ENCODE data around the gene TRIM46.
"Not testable (repeated sequence)": the region's sequence is repeated elsewhere in the genome, so short reads cannot be mapped to it uniquely, and the experiment has no call there.

The TRIM46 gene

DNA sequence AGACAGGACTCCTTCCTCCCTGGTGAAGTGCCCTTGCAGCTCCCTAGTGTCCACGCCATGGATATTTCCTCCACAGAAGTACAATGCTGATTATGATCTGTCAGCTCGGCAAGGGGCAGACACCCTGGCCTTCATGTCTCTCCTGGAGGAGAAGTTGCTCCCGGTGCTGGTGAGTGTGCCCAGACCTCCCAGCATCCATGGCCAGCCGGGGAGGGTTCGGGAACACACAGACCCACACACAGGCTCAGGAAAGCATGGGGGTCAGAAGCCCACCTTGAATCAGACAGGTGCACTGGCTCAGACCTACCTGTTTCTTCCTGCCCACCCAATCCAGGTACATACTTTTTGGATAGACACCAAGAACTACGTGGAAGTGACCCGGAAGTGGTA is 38.4 kb downstream of the TRIM46 start:
- H3K9me3 ChIP-seq (ENCODE audit: control insufficient read depth in 2 of 2, low read length in 2 of 2); H3K27ac ChIP-seq (ENCODE audit: low read depth in 2 of 2, low read length in 2 of 2); H3K9ac ChIP-seq (ENCODE audit: low read depth in 1 of 2, low read length in 2 of 2); H3K4me3 ChIP-seq (ENCODE audit: low read length in 2 of 2); H3K27me3 ChIP-seq (ENCODE audit: control insufficient read depth in 2 of 2, insufficient read depth in 2 of 2, low read length in 2 of 2); H3K36me3 ChIP-seq (ENCODE audit: control insufficient read depth in 2 of 2, insufficient read depth in 2 of 2, low read length in 2 of 2): not testable (repeated sequence)
- H3K4me1 ChIP-seq (ENCODE audit: control insufficient read depth in 2 of 2, insufficient read depth in 2 of 2, low read length in 2 of 2): peaks cover 17 to 21% of the 10 kb centered on the region in 2 donors

DNA sequence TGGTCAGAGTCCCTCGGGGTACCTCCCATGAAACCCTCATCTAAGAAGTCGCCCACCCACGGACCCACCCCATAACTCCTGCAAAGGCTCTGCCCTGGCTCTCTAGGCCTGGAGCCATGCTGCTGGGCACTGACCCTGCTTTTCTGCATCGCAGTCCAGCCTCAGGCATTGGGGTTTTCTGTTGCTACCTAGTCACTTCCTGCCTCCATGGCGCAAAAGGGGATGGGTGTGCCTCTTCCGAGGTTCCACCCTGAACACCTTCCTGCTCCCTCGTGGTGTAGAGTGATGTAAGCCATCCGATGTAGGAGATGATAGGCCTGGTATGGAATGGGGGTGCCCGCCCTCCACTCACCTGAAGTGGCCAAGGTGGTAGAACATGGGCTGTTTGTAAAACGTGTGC is 41.1 kb downstream of the TRIM46 start:
- not testable (repeated sequence) for H3K27me3 ChIP-seq (ENCODE audit: control insufficient read depth in 2 of 2, insufficient read depth in 2 of 2, low read length in 2 of 2); H3K9ac ChIP-seq (ENCODE audit: low read depth in 1 of 2, low read length in 2 of 2); H3K9me3 ChIP-seq (ENCODE audit: control insufficient read depth in 2 of 2, low read length in 2 of 2); H3K27ac ChIP-seq (ENCODE audit: low read depth in 2 of 2, low read length in 2 of 2); H3K4me1 ChIP-seq (ENCODE audit: control insufficient read depth in 2 of 2, insufficient read depth in 2 of 2, low read length in 2 of 2); H3K36me3 ChIP-seq (ENCODE audit: control insufficient read depth in 2 of 2, insufficient read depth in 2 of 2, low read length in 2 of 2); H3K4me3 ChIP-seq (ENCODE audit: low read length in 2 of 2)

GRCh38 chr1:155218854-155219591 is 45.4 kb downstream of the TRIM46 start:
- H3K4me3 ChIP-seq (ENCODE audit: low read length in 2 of 2): peak overlapping the region in 1 of 2 donors; percentile 48
- peaks cover 15 to 22% of the 10 kb centered on the region in 2 donors for H3K4me1 ChIP-seq (ENCODE audit: control insufficient read depth in 2 of 2, insufficient read depth in 2 of 2, low read length in 2 of 2)
- no peaks in the 10 kb centered on the region for H3K9me3 ChIP-seq (ENCODE audit: control insufficient read depth in 2 of 2, low read length in 2 of 2)
- no peaks in the 10 kb centered on the region for H3K27me3 ChIP-seq (ENCODE audit: control insufficient read depth in 2 of 2, insufficient read depth in 2 of 2, low read length in 2 of 2)
- peaks cover 0 to 5% of the 10 kb centered on the region in 2 donors for H3K36me3 ChIP-seq (ENCODE audit: control insufficient read depth in 2 of 2, insufficient read depth in 2 of 2, low read length in 2 of 2)
- no peak overlapping the region for H3K9ac ChIP-seq (ENCODE audit: low read depth in 1 of 2, low read length in 2 of 2)
- peak overlapping the region; percentile 86 to 87 for H3K27ac ChIP-seq (ENCODE audit: low read depth in 2 of 2, low read length in 2 of 2)

DNA sequence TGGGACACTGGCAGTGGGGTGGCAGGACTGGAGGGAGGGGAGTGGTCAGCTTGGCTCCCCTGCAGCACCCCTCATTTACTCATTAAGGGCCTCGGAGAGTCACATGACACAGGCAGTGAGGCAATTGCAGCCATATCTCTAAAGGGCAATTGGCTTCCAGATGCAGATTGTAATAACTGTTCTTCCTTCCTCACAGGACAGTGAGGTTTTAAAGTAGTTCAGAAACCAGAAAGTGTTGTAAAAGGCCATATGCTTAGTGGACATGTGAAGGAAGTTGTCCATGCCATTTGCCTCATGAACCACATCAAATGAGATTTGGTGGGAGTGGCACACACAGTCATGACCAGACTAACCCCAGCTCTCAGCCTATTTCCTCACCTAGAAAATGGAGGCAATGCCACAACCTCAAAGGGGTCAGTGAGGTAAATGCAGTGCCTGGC is 46.0 kb downstream of the TRIM46 start:
- Histone ChIP-seq H3K27me3 (ENCODE audit: control insufficient read depth in 2 of 2, insufficient read depth in 2 of 2, low read length in 2 of 2) (no peaks in the 10 kb centered on the region), H3K4me3 (ENCODE audit: low read length in 2 of 2) (peak overlapping the region in 1 of 2 donors; percentile 48), H3K9ac (ENCODE audit: low read depth in 1 of 2, low read length in 2 of 2) (peak overlapping the region in 1 of 2 donors; percentile 20), H3K36me3 (ENCODE audit: control insufficient read depth in 2 of 2, insufficient read depth in 2 of 2, low read length in 2 of 2) (peaks cover 0 to 5% of the 10 kb centered on the region in 2 donors), H3K4me1 (ENCODE audit: control insufficient read depth in 2 of 2, insufficient read depth in 2 of 2, low read length in 2 of 2) (peaks cover 15 to 22% of the 10 kb centered on the region in 2 donors), H3K9me3 (ENCODE audit: control insufficient read depth in 2 of 2, low read length in 2 of 2) (no peaks in the 10 kb centered on the region), H3K27ac (ENCODE audit: low read depth in 2 of 2, low read length in 2 of 2) (peak overlapping the region; percentile 86 to 87)

DNA sequence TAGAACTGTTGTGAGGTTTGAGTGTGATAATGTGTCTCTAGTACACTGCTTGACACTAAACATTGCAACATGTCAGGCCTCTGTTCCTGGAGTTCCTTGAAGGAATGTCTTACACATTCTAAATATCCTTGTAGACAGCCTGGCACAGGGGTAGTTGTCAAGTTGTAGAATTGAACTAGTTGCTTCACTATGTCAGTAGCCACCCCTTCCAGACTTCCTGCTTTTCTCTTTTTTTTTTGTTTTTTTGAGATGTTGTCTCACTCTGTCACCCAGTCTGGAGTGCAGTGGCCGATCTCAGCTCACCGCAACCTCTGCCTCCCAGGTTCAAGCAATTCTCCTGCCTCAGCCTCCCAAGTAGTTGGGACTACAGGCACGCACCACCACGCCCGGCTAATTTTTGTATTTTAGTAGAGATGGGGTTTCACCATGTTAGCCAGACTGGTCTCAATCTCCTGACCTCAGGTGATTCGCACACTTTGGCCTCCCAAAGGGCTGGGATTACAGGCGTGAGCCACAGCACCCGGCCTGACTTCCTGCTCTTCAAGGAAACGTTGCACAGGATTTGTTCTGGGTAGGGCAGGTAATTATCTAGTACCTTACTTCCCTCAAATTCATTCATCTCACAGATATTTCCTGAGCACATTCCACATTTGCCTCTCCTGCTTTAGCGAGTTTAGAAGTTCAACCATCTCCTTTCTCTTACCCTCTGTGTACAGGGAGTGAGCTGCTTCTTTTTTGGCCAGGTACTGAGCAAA is 46.7 kb downstream of the TRIM46 start:
- H3K9me3 ChIP-seq (ENCODE audit: control insufficient read depth in 2 of 2, low read length in 2 of 2); H3K36me3 ChIP-seq (ENCODE audit: control insufficient read depth in 2 of 2, insufficient read depth in 2 of 2, low read length in 2 of 2); H3K4me3 ChIP-seq (ENCODE audit: low read length in 2 of 2); H3K27me3 ChIP-seq (ENCODE audit: control insufficient read depth in 2 of 2, insufficient read depth in 2 of 2, low read length in 2 of 2): not testable (repeated sequence)
- peak overlapping the region; percentile 86 to 87 for H3K27ac ChIP-seq (ENCODE audit: low read depth in 2 of 2, low read length in 2 of 2)
- H3K9ac ChIP-seq (ENCODE audit: low read depth in 1 of 2, low read length in 2 of 2): peak overlapping the region; percentile 20 to 24
- H3K4me1 ChIP-seq (ENCODE audit: control insufficient read depth in 2 of 2, insufficient read depth in 2 of 2, low read length in 2 of 2): peaks cover 15 to 22% of the 10 kb centered on the region in 2 donors

GRCh38 chr1:155223047-155223446 is 49.4 kb downstream of the TRIM46 start:
- Histone ChIP-seq H3K9ac (ENCODE audit: low read depth in 1 of 2, low read length in 2 of 2) (no peak overlapping the region), H3K9me3 (ENCODE audit: control insufficient read depth in 2 of 2, low read length in 2 of 2) (no peaks in the 10 kb centered on the region), H3K36me3 (ENCODE audit: control insufficient read depth in 2 of 2, insufficient read depth in 2 of 2, low read length in 2 of 2) (no peaks in the 10 kb centered on the region), H3K4me3 (ENCODE audit: low read length in 2 of 2) (no peak overlapping the region), H3K27ac (ENCODE audit: low read depth in 2 of 2, low read length in 2 of 2) (no peak overlapping the region), H3K27me3 (ENCODE audit: control insufficient read depth in 2 of 2, insufficient read depth in 2 of 2, low read length in 2 of 2) (no peaks in the 10 kb centered on the region), H3K4me1 (ENCODE audit: control insufficient read depth in 2 of 2, insufficient read depth in 2 of 2, low read length in 2 of 2) (peaks cover 28 to 36% of the 10 kb centered on the region in 2 donors)

DNA sequence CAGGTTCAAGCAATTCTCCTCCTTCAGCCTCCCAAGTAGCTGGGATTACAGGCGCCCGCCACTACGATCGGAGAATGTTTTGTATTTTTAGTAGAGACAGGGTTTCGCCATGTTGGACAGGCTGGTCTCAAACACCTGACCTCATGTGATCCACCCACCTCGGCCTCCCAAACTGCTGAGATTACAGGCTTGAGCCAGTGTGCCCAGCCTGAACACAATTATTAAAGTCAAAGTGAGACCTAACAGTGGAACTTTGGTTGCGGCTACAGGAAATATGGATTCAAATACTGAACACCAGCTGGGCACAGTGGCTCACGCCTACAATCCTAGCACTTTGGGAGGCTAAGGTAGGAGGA is 51.7 kb downstream of the TRIM46 start:
- not testable (repeated sequence) for H3K9me3 ChIP-seq (ENCODE audit: control insufficient read depth in 2 of 2, low read length in 2 of 2); H3K27ac ChIP-seq (ENCODE audit: low read depth in 2 of 2, low read length in 2 of 2); H3K36me3 ChIP-seq (ENCODE audit: control insufficient read depth in 2 of 2, insufficient read depth in 2 of 2, low read length in 2 of 2); H3K27me3 ChIP-seq (ENCODE audit: control insufficient read depth in 2 of 2, insufficient read depth in 2 of 2, low read length in 2 of 2); H3K4me3 ChIP-seq (ENCODE audit: low read length in 2 of 2); H3K9ac ChIP-seq (ENCODE audit: low read depth in 1 of 2, low read length in 2 of 2)
- peaks cover 17 to 22% of the 10 kb centered on the region in 2 donors for H3K4me1 ChIP-seq (ENCODE audit: control insufficient read depth in 2 of 2, insufficient read depth in 2 of 2, low read length in 2 of 2)

GRCh38 chr1:155226188-155226909 is 52.7 kb downstream of the TRIM46 start:
- peak overlapping the region; percentile 74 to 90 for H3K4me3 ChIP-seq (ENCODE audit: low read length in 2 of 2)
- H3K27me3 ChIP-seq (ENCODE audit: control insufficient read depth in 2 of 2, insufficient read depth in 2 of 2, low read length in 2 of 2): no peaks in the 10 kb centered on the region
- no peaks in the 10 kb centered on the region for H3K9me3 ChIP-seq (ENCODE audit: control insufficient read depth in 2 of 2, low read length in 2 of 2)
- H3K4me1 ChIP-seq (ENCODE audit: control insufficient read depth in 2 of 2, insufficient read depth in 2 of 2, low read length in 2 of 2): peaks cover 14 to 17% of the 10 kb centered on the region in 2 donors
- peak overlapping the region; percentile 78 to 86 for H3K27ac ChIP-seq (ENCODE audit: low read depth in 2 of 2, low read length in 2 of 2)
- H3K9ac ChIP-seq (ENCODE audit: low read depth in 1 of 2, low read length in 2 of 2): peak overlapping the region; percentile 69 to 87
- no peaks in the 10 kb centered on the region for H3K36me3 ChIP-seq (ENCODE audit: control insufficient read depth in 2 of 2, insufficient read depth in 2 of 2, low read length in 2 of 2)

DNA sequence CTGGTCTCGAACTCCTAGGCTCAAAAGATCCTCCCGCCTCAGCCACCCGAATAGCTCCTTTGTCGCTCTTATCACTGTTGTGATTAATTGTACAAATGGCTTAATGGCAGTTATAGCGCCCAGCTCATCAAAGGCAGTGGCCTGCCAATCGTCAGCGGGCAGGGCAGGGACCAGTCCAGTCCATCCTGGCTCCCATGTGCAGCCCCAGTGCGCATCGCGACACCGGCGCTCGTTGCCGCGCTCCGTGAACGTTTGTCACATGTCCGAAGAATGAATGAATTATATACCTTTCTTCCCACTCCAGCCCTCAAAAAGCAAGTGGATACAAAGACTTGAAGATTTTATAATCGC is 53.2 kb downstream of the TRIM46 start:
- Histone ChIP-seq H3K36me3 (ENCODE audit: control insufficient read depth in 2 of 2, insufficient read depth in 2 of 2, low read length in 2 of 2) (no peaks in the 10 kb centered on the region), H3K27ac (ENCODE audit: low read depth in 2 of 2, low read length in 2 of 2) (peak overlapping the region; percentile 78 to 86), H3K9me3 (ENCODE audit: control insufficient read depth in 2 of 2, low read length in 2 of 2) (no peaks in the 10 kb centered on the region), H3K4me3 (ENCODE audit: low read length in 2 of 2) (peak overlapping the region; percentile 74 to 90), H3K4me1 (ENCODE audit: control insufficient read depth in 2 of 2, insufficient read depth in 2 of 2, low read length in 2 of 2) (peaks cover 14 to 16% of the 10 kb centered on the region in 2 donors), H3K9ac (ENCODE audit: low read depth in 1 of 2, low read length in 2 of 2) (peak overlapping the region; percentile 69 to 87), H3K27me3 (ENCODE audit: control insufficient read depth in 2 of 2, insufficient read depth in 2 of 2, low read length in 2 of 2) (no peaks in the 10 kb centered on the region)

All from mucosa of rectum (tissue), 2 donors.